Activated B cell treated with CpG ODN at 0.5 μM for 24 hours (primary cell): Measurements from ENCODE around the gene REELD1. TPM values are rescaled to one million over a fixed set of nuclear protein-coding genes. Genes with fewer than 3 reads are reported as not detected.

Experiments
- ATAC-seq: fragments of 200-7000 bp; cut with Tn5 transposase; one replicate; pipeline ENCODE4 v1.10.0; 2021; ENCODE audit warnings: low read depth, mild to moderate bottlenecking, moderate library complexity
- CTCF ChIA-PET: fragments of 350-600 bp; sonication (Branson Sonifier 250); formaldehyde crosslinking; loops from one replicate; lab custom pipeline; 2021; ENCODE audit warnings: antibody characterized with exemption; lab: Charles Lee
- POLR2A ChIA-PET: fragments of 350-600 bp; sonication (Branson Sonifier 250); formaldehyde crosslinking; loops from one replicate; lab custom pipeline; 2021; ENCODE audit warnings: antibody characterized with exemption; lab: Charles Lee
- DNase-seq: peaks from one replicate; pipeline ENCODE4 v3.0.0; 2022
- H3K27ac Mint-ChIP-seq: one replicate; pipeline ENCODE4 v1.8.0; 2020; ENCODE audit warnings: mixed read lengths
- H3K27me3 Mint-ChIP-seq: one replicate; pipeline ENCODE4 v1.8.0; 2021; ENCODE audit warnings: mixed read lengths
- H3K36me3 Mint-ChIP-seq: one replicate; pipeline ENCODE4 v1.8.0; 2021; ENCODE audit warnings: low read depth, mixed read lengths
- H3K4me1 Mint-ChIP-seq: one replicate; pipeline ENCODE4 v1.8.0; 2021; ENCODE audit warnings: mixed read lengths
- H3K4me3 Mint-ChIP-seq: one replicate; pipeline ENCODE4 v1.8.0; 2020; ENCODE audit warnings: mild to moderate bottlenecking, mixed read lengths
- H3K9me3 Mint-ChIP-seq: one replicate; pipeline ENCODE4 v1.8.0; 2020; ENCODE audit warnings: mixed read lengths
- CTCF ChIP-seq: fragments of 200-600 bp; IDR thresholded peaks from one replicate; pipeline ENCODE4 v1.8.0; 2022; ENCODE audit warnings: antibody characterized with exemption, mild to moderate bottlenecking
- intact Hi-C: fragments of 100-400 bp; cut with micrococcal nuclease; formaldehyde crosslinking; loops from one replicate; pipeline ENCODE4 v1.15.1; 2024
- total RNA-seq: library from RNA; stranded (reverse); gene quantifications from 2 replicates; pipeline ENCODE4 v1.2.3, GENCODE V29; 2022

The REELD1 gene
- total RNA-seq, 1 donor from 2014 or later, result 2.6 TPM

GRCh38 chr4:146267826-146268225 lies 53.5 kb downstream of the REELD1 start:
- ChIA-PET POLR2A (no interaction called here), CTCF (no interaction called here)
- DNase-seq (no peak), ATAC-seq (no peak)
- Mint-ChIP-seq H3K36me3 (peaks cover 10% of the 10 kb centered on the region), H3K4me1 (no peaks in the 10 kb centered on the region), H3K27me3 (no peaks in the 10 kb centered on the region), H3K27ac (no peak overlapping the region), H3K4me3 (no peak overlapping the region), H3K9me3 (no peaks in the 10 kb centered on the region)
- intact Hi-C loops, result no loop called here
- no peak for TF ChIP-seq CTCF

GRCh38 chr4:146269228-146269653 lies 54.9 kb downstream of the REELD1 start:
- H3K27ac Mint-ChIP-seq, result no peak overlapping the region
- ChIA-PET CTCF (no interaction called here), POLR2A (no interaction called here)

GRCh38 chr4:146271466-146271865 lies 57.1 kb downstream of the REELD1 start:
- Mint-ChIP-seq H3K27me3 (no peaks in the 10 kb centered on the region), H3K9me3 (no peaks in the 10 kb centered on the region), H3K4me1 (no peaks in the 10 kb centered on the region), H3K27ac (no peak overlapping the region), H3K36me3 (peaks cover 8% of the 10 kb centered on the region), H3K4me3 (no peak overlapping the region)
- POLR2A ChIA-PET, result no interaction called here
- TF ChIP-seq CTCF, result no peak
- intact Hi-C loops, result no loop called here
- DNase-seq (no peak), ATAC-seq (no peak)
- CTCF ChIA-PET, result interaction anchor here (1.2 kb wide), 1 partner anchor 12 kb away, joined by 3 read pairs; no protein-coding TSS in a partner anchor

More at GRCh38 chr4:146269228-146269653, 54.9 kb downstream of the REELD1 start:
- no peak for TF ChIP-seq CTCF
- ATAC-seq (no peak), DNase-seq (no peak)
- Mint-ChIP-seq H3K27me3 (no peaks in the 10 kb centered on the region), H3K4me3 (no peak overlapping the region), H3K4me1 (no peaks in the 10 kb centered on the region), H3K36me3 (peaks cover 10% of the 10 kb centered on the region), H3K9me3 (no peaks in the 10 kb centered on the region)
- intact Hi-C loops, result no loop called here

GRCh38 chr4:146273204-146273901 lies 59.0 kb downstream of the REELD1 start:
- DNase-seq, result no peak
- TF ChIP-seq CTCF, result no peak
- H3K36me3 Mint-ChIP-seq, result peaks cover 8% of the 10 kb centered on the region
- no peak for ATAC-seq
- H3K4me3 Mint-ChIP-seq, result no peak overlapping the region
- H3K27ac Mint-ChIP-seq, result no peak overlapping the region
- CTCF ChIA-PET, result no interaction called here
- H3K9me3 Mint-ChIP-seq, result no peaks in the 10 kb centered on the region
- POLR2A ChIA-PET, result no interaction called here
- intact Hi-C loops, result no loop called here
- no peaks in the 10 kb centered on the region for H3K4me1 Mint-ChIP-seq
- H3K27me3 Mint-ChIP-seq, result no peaks in the 10 kb centered on the region

- ChIA-PET POLR2A (interaction anchor here (0.7 kb wide), 1 partner anchor 216 kb away, joined by 6 read pairs; no protein-coding TSS in a partner anchor), CTCF (no interaction called here)
- no peak for TF ChIP-seq CTCF
- Mint-ChIP-seq H3K4me1 (no peaks in the 10 kb centered on the region), H3K9me3 (no peaks in the 10 kb centered on the region), H3K36me3 (peaks cover 9% of the 10 kb centered on the region), H3K27me3 (no peaks in the 10 kb centered on the region), H3K27ac (no peak overlapping the region), H3K4me3 (no peak overlapping the region)
- intact Hi-C loops, result no loop called here
- no peak for ATAC-seq
- no peak for DNase-seq
Observed at GRCh38 chr4:146274774-146275173, 60.4 kb downstream of the REELD1 start.
